Ishikawa (cell line): ENCODE data around the gene TOMM6.

Source experiments
- CREB1 ChIP-seq: IDR thresholded peaks from 2 replicates; pipeline ENCODE4 v1.6.1; 2012; ENCODE audit warnings: low read depth
- EP300 ChIP-seq: IDR thresholded peaks from 2 replicates; pipeline ENCODE4 v1.6.1; 2012; ENCODE audit warnings: borderline replicate concordance
- TAF1 ChIP-seq: IDR thresholded peaks from 2 replicates; pipeline ENCODE4 v1.6.1; 2012; ENCODE audit warnings: low read depth, mild to moderate bottlenecking
- YY1 ChIP-seq: IDR thresholded peaks from 2 replicates; pipeline ENCODE4 v1.6.1; 2012; ENCODE audit warnings: low read depth
- ZBTB7A ChIP-seq: IDR thresholded peaks from 2 replicates; pipeline ENCODE4 v1.6.1; 2012; ENCODE audit warnings: low read depth

- TF ChIP-seq EP300 (no peak), YY1 (no peak), ZBTB7A (no peak), TAF1 (no peak), CREB1 (no peak)
These were observed 48.5 kb upstream of the TOMM6 start for GRCh38 chr6:41739041-41739440.
